Inflammatory macrophage treated with lipopolysaccharide for 4 hours (primary cell): ENCODE results near the gene NEURL1.
"Not testable (repeated sequence)": the region's sequence is repeated elsewhere in the genome, so short reads cannot be mapped to it uniquely, and the experiment has no call there.

ENCODE experiments used
- DNase-seq: peaks from one replicate; pipeline ENCODE4 v3.0.0-alpha.2; 2020

NEURL1 gene

GRCh38 chr10:103630156-103630555, 136.7 kb downstream of the NEURL1 start:
- DNase-seq: peak; percentile 16

GRCh38 chr10:103632247-103632642, 138.7 kb downstream of the NEURL1 start:
- DNase-seq: no peak

GRCh38 chr10:103632871-103633270, 139.4 kb downstream of the NEURL1 start:
- DNase-seq: not testable (repeated sequence)

- DNase-seq: no peak
Observed at GRCh38 chr10:103633846-103634245, 140.3 kb downstream of the NEURL1 start.

- no peak for DNase-seq
Observed at GRCh38 chr10:103635580-103635979, 142.1 kb downstream of the NEURL1 start.

GRCh38 chr10:103636492-103636891, 143.0 kb downstream of the NEURL1 start:
- DNase-seq: no peak

- DNase-seq: no peak
Observed at GRCh38 chr10:103637011-103637410, 143.5 kb downstream of the NEURL1 start.

- no peak for DNase-seq
Observed at GRCh38 chr10:103637927-103638557, 144.5 kb downstream of the NEURL1 start.

GRCh38 chr10:103638948-103639347, 145.4 kb downstream of the NEURL1 start:
- DNase-seq: no peak

- no peak for DNase-seq
Observed at GRCh38 chr10:103640436-103641181, 147.1 kb downstream of the NEURL1 start.

GRCh38 chr10:103641326-103641725, 147.8 kb downstream of the NEURL1 start:
- no peak for DNase-seq
